Brain microvascular endothelial cell (primary cell): ENCODE measurements around the gene MRPS14.

Experiments used
- DNase-seq: peaks from one replicate; pipeline ENCODE4 v3.0.0-alpha.2; 2020
- H3K27ac ChIP-seq: fragments of 250-450 bp; sonication (Bioruptor Pico); 2 replicates; pipeline ENCODE4 v1.5.1; 2020; ENCODE audit warnings: mild to moderate bottlenecking, moderate library complexity
- H3K27me3 ChIP-seq: fragments of 250-450 bp; sonication (Bioruptor Pico); replicated peaks from 2 replicates; pipeline ENCODE4 v1.5.1; 2020; ENCODE audit warnings: mild to moderate bottlenecking
- H3K36me3 ChIP-seq: fragments of 250-450 bp; sonication (Bioruptor Pico); replicated peaks from 2 replicates; pipeline ENCODE4 v1.5.1; 2020; ENCODE audit warnings: mild to moderate bottlenecking
- H3K4me3 ChIP-seq: 2 replicates; pipeline ENCODE4 v1.5.1; 2011; ENCODE audit warnings: low read depth, mild to moderate bottlenecking, control low read depth, low read length, moderate library complexity
- CTCF ChIP-seq: IDR thresholded peaks from 2 replicates; pipeline ENCODE4 v1.5.1; 2011; ENCODE audit warnings: low read depth, mild to moderate bottlenecking, moderate library complexity, low read length, control low read depth, inconsistent platforms; ENCODE audit errors: missing control alignments
- in situ Hi-C: cut with HindIII; loops from 2 replicates; pipeline ENCODE4 v1.10.0; 2017; ENCODE audit warnings: low sequenced_read_pairs, low pct_ligation_motif_present

The MRPS14 gene

GRCh38 chr1:175013445-175013844, 9.8 kb downstream of the MRPS14 start:
- no peak overlapping the region for H3K4me3 ChIP-seq
- no peak for DNase-seq
- in situ Hi-C loops, result no loop called here
- H3K27me3 ChIP-seq, result no peaks in the 10 kb centered on the region
- TF ChIP-seq CTCF, result no peak
- H3K36me3 ChIP-seq, result peaks cover 31% of the 10 kb centered on the region
- H3K27ac ChIP-seq, result no peak overlapping the region

GRCh38 chr1:175009532-175009931, 13.7 kb downstream of the MRPS14 start:
- H3K27ac ChIP-seq, result no peak overlapping the region
- peaks cover 34% of the 10 kb centered on the region for H3K36me3 ChIP-seq
- in situ Hi-C loops, result no loop called here
- H3K4me3 ChIP-seq, result no peak overlapping the region
- no peak for TF ChIP-seq CTCF
- no peaks in the 10 kb centered on the region for H3K27me3 ChIP-seq
- DNase-seq, result no peak

- TF ChIP-seq CTCF, result no peak
- Histone ChIP-seq H3K27me3 (no peaks in the 10 kb centered on the region), H3K4me3 (no peak overlapping the region), H3K27ac (peak overlapping the region; percentile 23), H3K36me3 (peaks cover 17% of the 10 kb centered on the region)
- peak; percentile 44 for DNase-seq
- in situ Hi-C loops, result no loop called here
These were observed 18.0 kb downstream of the MRPS14 start for GRCh38 chr1:175005085-175005783.

- in situ Hi-C loops, result no loop called here
- Histone ChIP-seq H3K4me3 (no peak overlapping the region), H3K27me3 (no peaks in the 10 kb centered on the region), H3K27ac (no peak overlapping the region), H3K36me3 (peaks cover 9% of the 10 kb centered on the region)
- no peak for TF ChIP-seq CTCF
- no peak for DNase-seq
These were observed 19.7 kb downstream of the MRPS14 start for GRCh38 chr1:175003521-175003920.

- Histone ChIP-seq H3K36me3 (peaks cover 9% of the 10 kb centered on the region), H3K27ac (no peak overlapping the region), H3K4me3 (no peak overlapping the region), H3K27me3 (no peaks in the 10 kb centered on the region)
- DNase-seq, result no peak
- in situ Hi-C loops, result no loop called here
- no peak for TF ChIP-seq CTCF
These were observed 20.2 kb downstream of the MRPS14 start for GRCh38 chr1:175002910-175003517.

GRCh38 chr1:175000697-175001187, 22.5 kb downstream of the MRPS14 start:
- in situ Hi-C loops, result no loop called here
- no peaks in the 10 kb centered on the region for H3K36me3 ChIP-seq
- DNase-seq, result no peak
- H3K27me3 ChIP-seq, result no peaks in the 10 kb centered on the region
- H3K27ac ChIP-seq, result peak overlapping the region; percentile 43
- H3K4me3 ChIP-seq, result peak overlapping the region; percentile 88
- TF ChIP-seq CTCF, result no peak
